Body of pancreas (tissue), 4 donors: ENCODE measurements around the gene ENDOU.

Experiments used
- CTCF ChIP-seq, 7 experiments: fragments of 450-650 bp in 4 of 7; fragments of 200-600 bp in 3 of 7; sonication (generic) in 3 of 7; IDR thresholded peaks; one replicate each; pipeline ENCODE4 v1.5.1; 2016 to 2019; ENCODE audit warnings: antibody characterized with exemption in 7 of 7
- POLR2A ChIP-seq, 3 donors: fragments of 450-650 bp; IDR thresholded peaks; one replicate each; pipeline ENCODE4 v1.6.1; 2016; ENCODE audit warnings: antibody characterized with exemption in 3 of 3, mild to moderate bottlenecking in 2 of 3

GRCh38 chr12:47752121-47752520, 26.8 kb upstream of the ENDOU start:
- TF ChIP-seq CTCF (IDR thresholded peaks at IDR 0.05) (no peak), POLR2A (IDR thresholded peaks at IDR 0.05) (no peak)
